A549 treated with GW870086 at 1 μM for 4 hours (cell line): ENCODE measurements around the gene IPO7. TPM values are rescaled to one million over a fixed set of nuclear protein-coding genes. Genes with fewer than 3 reads are reported as not detected.

Source experiments
- total RNA-seq: library from RNA; stranded (reverse); fragments of 200-300 nt; extraction: Qiagen RNA extraction; gene quantifications from 5 replicates; pipeline ENCODE4 v1.2.3, GENCODE V29; 2022; ENCODE audit warnings: low read depth

The IPO7 gene
- 76.4 to 105 TPM (median 101 TPM) in 5 replicates for total RNA-seq

DNA sequence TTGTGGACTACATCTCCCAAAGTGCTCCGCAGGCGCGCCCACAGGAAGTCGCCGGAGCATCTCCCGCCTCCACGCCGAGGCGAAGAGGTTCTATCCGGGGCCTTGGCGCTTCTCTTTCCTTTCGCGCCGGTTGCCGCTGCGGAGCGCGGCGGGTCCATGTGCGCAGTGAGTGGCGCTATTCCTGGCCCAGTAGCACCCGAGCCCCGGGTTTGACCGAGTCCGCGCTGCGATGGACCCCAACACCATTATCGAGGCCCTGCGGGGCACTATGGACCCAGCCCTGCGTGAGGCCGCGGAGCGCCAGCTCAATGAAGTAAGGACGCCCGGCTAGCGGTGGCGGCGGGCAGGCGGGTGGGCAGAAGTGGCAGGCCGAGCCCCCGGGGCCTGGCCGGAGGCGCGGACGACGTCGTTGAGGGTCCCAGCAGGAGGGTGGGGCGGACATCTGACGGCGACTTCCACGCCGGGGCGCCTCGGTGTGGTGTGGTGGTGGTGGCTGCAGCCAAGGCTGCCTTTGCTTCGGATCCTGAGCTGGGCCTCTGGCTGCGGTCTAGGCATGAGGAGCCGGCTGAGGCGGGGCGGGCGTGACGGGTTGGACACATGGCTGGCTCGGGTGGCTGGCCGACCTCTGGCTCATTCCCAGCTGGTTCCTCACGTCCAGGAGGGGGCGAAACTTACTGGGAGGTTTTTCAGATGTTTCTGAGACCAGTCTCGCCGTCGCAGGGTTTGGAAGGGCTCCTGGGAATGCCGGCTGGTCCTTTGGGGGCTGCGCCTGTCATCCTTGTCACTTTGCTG lies at the start of gene IPO7:
Gene IPO7, plus strand, starts transcription at position 118 of the 792 bp plus-strand sequence. Its CDS starts 112 bp downstream, at position 230.

DNA sequence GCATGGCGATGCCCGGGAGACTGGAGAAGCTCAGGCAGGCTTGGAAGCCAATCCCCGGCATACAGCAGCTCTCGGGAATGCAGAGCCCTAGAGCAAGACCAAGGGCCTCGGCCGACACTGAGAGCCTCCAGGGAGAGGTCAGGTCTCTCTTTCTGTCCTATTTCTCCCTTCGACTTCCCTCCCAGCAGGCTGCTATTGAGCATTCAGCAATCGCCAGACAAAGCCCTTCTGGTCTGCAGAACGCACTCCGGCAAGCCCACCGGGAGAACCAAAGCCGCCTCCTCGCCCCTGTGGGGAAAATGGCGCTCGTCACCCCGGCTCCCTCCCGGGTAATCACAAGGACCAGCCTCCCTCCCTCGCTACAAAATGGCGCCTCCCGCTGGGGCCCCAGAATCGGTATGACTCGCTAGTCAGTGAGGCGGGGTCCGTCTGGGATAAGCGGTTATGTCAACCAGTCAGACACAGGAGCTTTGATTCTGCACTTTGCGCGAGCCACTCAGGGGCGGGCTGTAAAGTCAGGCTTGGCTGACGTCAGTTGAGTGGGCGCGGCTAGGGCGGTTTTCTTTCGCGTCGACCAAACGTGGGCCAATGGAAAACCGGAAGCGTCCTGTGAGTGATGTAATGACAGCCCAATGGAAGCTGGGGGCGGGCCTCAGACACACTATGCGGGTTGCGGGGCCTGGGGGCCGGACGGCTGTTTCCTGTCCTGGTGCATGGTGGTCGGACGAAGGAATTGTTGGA lies 76.0 kb downstream of the IPO7 start, which contains the start of gene ZNF143:
Gene ZNF143, plus strand, starts transcription at position 691 of the 741 bp plus-strand sequence. CDS start 10,297 bp downstream, outside the sequence.

Other genes starting within 250 kb of the IPO7 start
- gene DENND5A, start 119.3 kb upstream of the IPO7 start, total RNA-seq: 35.9 to 50.2 TPM (median 42.6 TPM) in 5 replicates
- 20.1 to 27.6 TPM (median 25.1 TPM) in 5 replicates for gene TMEM41B, start 70.1 kb upstream of the IPO7 start, total RNA-seq
- gene ZNF143, start 76.4 kb downstream of the IPO7 start, total RNA-seq: 9.1 to 11.7 TPM (median 10.0 TPM) in 5 replicates
- 16.1 to 19.7 TPM (median 18.4 TPM) in 5 replicates for gene WEE1, start 189.0 kb downstream of the IPO7 start, total RNA-seq